DMS153 (cell line): Measurements from ENCODE around the gene SCN5A.

Experiments
- DNase-seq: peaks from one replicate; lab custom pipeline; 2025; lab: John Stamatoyannopoulos, UW

Gene SCN5A

GRCh38 chr3:38541806-38542205, 107.7 kb downstream of the SCN5A start:
- DNase-seq, result no peak

GRCh38 chr3:38538773-38539353, 110.6 kb downstream of the SCN5A start:
- DNase-seq, result no peak

GRCh38 chr3:38536671-38537070, 112.8 kb downstream of the SCN5A start:
- no peak for DNase-seq

GRCh38 chr3:38534604-38535003, 114.9 kb downstream of the SCN5A start:
- DNase-seq, result no peak

- DNase-seq, result no peak
Observed at GRCh38 chr3:38534180-38534579, 115.3 kb downstream of the SCN5A start.

- DNase-seq, result no peak
Observed at GRCh38 chr3:38533285-38533976, 116.1 kb downstream of the SCN5A start.

GRCh38 chr3:38532529-38532928, 117.0 kb downstream of the SCN5A start:
- DNase-seq, result no peak

GRCh38 chr3:38528457-38528856, 121.0 kb downstream of the SCN5A start:
- DNase-seq, result no peak

- no peak for DNase-seq
Observed at GRCh38 chr3:38526792-38527191, 122.7 kb downstream of the SCN5A start.

- no peak for DNase-seq
Observed at GRCh38 chr3:38524141-38524739, 125.2 kb downstream of the SCN5A start.

GRCh38 chr3:38522002-38522401, 127.5 kb downstream of the SCN5A start:
- no peak for DNase-seq

- peak; percentile 11 for DNase-seq
Observed at GRCh38 chr3:38521391-38521987, 128.0 kb downstream of the SCN5A start.

GRCh38 chr3:38519651-38520050, 129.8 kb downstream of the SCN5A start:
- DNase-seq, result no peak

GRCh38 chr3:38519000-38519399, 130.5 kb downstream of the SCN5A start:
- DNase-seq, result no peak

GRCh38 chr3:38516669-38517068, 132.8 kb downstream of the SCN5A start:
- DNase-seq, result no peak

GRCh38 chr3:38515367-38515766, 134.1 kb downstream of the SCN5A start:
- no peak for DNase-seq

- DNase-seq, result no peak
Observed at GRCh38 chr3:38511546-38511945, 137.9 kb downstream of the SCN5A start.

GRCh38 chr3:38510631-38511030, 138.9 kb downstream of the SCN5A start:
- DNase-seq, result no peak

GRCh38 chr3:38509732-38510131, 139.8 kb downstream of the SCN5A start:
- no peak for DNase-seq

GRCh38 chr3:38507120-38507519, 142.4 kb downstream of the SCN5A start:
- no peak for DNase-seq

- no peak for DNase-seq
Observed at GRCh38 chr3:38500688-38501417, 148.6 kb downstream of the SCN5A start.
